Type B pancreatic cell (in vitro differentiated cells): ENCODE measurements around the gene CNTN1. TPM values are rescaled to one million over a fixed set of nuclear protein-coding genes. Genes with fewer than 3 reads are reported as not detected.

ENCODE experiments used
- DNase-seq: peaks from one replicate; pipeline ENCODE4 v3.0.0; 2021; ENCODE audit warnings: mixed read lengths; ENCODE audit not compliant: unreplicated experiment; ENCODE audit errors: extremely low spot score
- H3K27ac Mint-ChIP-seq: 2 replicates; pipeline ENCODE4 v1.8.0; 2021; ENCODE audit warnings: mild to moderate bottlenecking, mixed read lengths
- H3K27me3 Mint-ChIP-seq: 2 replicates; pipeline ENCODE4 v1.8.0; 2021; ENCODE audit warnings: mixed read lengths
- H3K36me3 Mint-ChIP-seq: 2 replicates; pipeline ENCODE4 v1.8.0; 2021; ENCODE audit warnings: mixed read lengths
- H3K4me1 Mint-ChIP-seq: one replicate; pipeline ENCODE4 v1.8.0; 2021; ENCODE audit warnings: mixed read lengths; ENCODE audit not compliant: unreplicated experiment
- H3K4me3 Mint-ChIP-seq: 2 replicates; pipeline ENCODE4 v1.8.0; 2021; ENCODE audit warnings: mild to moderate bottlenecking, mixed read lengths
- H3K9me3 Mint-ChIP-seq: 2 replicates; pipeline ENCODE4 v1.8.0; 2021; ENCODE audit warnings: mixed read lengths
- total RNA-seq: library from RNA; stranded (reverse); gene quantifications from 2 replicates; pipeline ENCODE4 v1.2.1, GENCODE V29; 2021; ENCODE audit warnings: low replicate concordance
- TF ChIP-seq, protein P1 (sequence below): fragments of 200-600 bp; sonication (generic); conservative IDR thresholded peaks from 2 replicates; pipeline ENCODE4 v1.5.0; 2021; ENCODE audit warnings: antibody characterized with exemption, mild to moderate bottlenecking

The CNTN1 gene
- total RNA-seq, 1 donor from 2014 or later, result 19.3 TPM

DNA sequence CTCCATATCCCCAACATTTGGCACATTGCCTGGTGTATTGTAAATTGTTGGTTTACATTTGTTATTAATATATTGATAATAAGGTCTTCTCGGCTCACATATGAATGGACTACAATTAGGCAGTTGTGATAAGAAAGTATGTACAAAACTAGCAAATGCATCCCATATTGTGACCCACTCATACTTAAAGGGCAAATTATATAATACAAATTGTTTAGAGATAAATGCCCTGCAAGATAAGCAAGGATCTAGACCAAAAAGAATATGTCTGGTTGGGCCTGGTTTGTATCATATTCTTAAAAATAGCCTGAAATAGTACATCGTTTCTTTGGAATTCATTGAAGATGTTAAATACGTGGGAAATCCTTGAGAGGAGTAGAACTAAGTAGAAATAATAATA lies 151.3 kb downstream of the CNTN1 start:
- H3K27me3 Mint-ChIP-seq, result no peaks in the 10 kb centered on the region
- TF ChIP-seq, protein P1, sequence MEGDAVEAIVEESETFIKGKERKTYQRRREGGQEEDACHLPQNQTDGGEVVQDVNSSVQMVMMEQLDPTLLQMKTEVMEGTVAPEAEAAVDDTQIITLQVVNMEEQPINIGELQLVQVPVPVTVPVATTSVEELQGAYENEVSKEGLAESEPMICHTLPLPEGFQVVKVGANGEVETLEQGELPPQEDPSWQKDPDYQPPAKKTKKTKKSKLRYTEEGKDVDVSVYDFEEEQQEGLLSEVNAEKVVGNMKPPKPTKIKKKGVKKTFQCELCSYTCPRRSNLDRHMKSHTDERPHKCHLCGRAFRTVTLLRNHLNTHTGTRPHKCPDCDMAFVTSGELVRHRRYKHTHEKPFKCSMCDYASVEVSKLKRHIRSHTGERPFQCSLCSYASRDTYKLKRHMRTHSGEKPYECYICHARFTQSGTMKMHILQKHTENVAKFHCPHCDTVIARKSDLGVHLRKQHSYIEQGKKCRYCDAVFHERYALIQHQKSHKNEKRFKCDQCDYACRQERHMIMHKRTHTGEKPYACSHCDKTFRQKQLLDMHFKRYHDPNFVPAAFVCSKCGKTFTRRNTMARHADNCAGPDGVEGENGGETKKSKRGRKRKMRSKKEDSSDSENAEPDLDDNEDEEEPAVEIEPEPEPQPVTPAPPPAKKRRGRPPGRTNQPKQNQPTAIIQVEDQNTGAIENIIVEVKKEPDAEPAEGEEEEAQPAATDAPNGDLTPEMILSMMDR, result no peak
- no peak overlapping the region for H3K4me3 Mint-ChIP-seq
- no peaks in the 10 kb centered on the region for H3K36me3 Mint-ChIP-seq
- H3K9me3 Mint-ChIP-seq, result no peaks in the 10 kb centered on the region
- no peak overlapping the region for H3K27ac Mint-ChIP-seq
- no peaks in the 10 kb centered on the region for H3K4me1 Mint-ChIP-seq
- no peak for DNase-seq

DNA sequence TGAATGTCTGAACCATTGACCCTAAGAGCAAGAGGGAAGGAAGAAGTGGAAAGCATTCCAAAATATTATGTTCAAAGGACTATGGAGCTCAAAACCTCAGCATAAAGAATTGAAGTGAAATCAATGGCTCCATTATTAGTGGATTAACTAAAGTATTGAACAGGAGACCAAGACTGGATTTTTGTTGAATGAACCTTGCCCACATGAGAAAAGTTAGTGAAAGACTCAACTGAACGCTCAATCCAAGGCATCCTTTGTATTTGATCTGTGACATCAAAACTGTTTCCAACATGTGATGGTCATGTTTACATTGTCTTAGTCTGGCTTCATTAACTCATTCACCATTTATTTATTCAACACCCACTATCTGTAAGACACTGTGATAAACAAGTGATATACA lies 161.0 kb downstream of the CNTN1 start:
- Mint-ChIP-seq H3K27me3 (peaks cover 5% of the 10 kb centered on the region), H3K36me3 (no peaks in the 10 kb centered on the region), H3K27ac (no peak overlapping the region), H3K4me3 (no peak overlapping the region), H3K4me1 (no peaks in the 10 kb centered on the region), H3K9me3 (no peaks in the 10 kb centered on the region)
- DNase-seq, result no peak
- TF ChIP-seq, protein P1, result no peak

DNA sequence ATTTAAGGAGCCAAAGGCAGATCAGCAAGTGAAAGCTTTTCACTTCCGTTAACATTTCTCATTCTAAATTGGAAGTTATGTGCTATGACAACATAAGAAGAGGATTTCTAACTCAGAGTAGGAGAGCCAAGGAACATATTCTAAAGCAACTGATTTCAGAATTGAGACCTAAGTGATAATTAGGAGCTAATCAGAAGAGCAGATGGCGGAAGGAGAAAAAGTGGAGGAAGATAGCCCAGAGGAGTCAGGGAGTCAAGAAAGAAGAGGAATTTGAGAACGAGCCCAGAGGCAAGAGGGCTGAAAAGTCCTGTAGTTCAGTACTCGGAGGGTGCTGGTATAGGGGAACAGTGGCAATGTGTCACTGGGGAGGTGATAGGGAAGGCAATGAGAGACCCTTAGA lies 162.4 kb downstream of the CNTN1 start:
- no peaks in the 10 kb centered on the region for H3K36me3 Mint-ChIP-seq
- H3K4me1 Mint-ChIP-seq, result no peaks in the 10 kb centered on the region
- no peak overlapping the region for H3K4me3 Mint-ChIP-seq
- H3K9me3 Mint-ChIP-seq, result no peaks in the 10 kb centered on the region
- DNase-seq, result no peak
- TF ChIP-seq, protein P1, result no peak
- H3K27ac Mint-ChIP-seq, result no peak overlapping the region
- H3K27me3 Mint-ChIP-seq, result peaks cover 5% of the 10 kb centered on the region

DNA sequence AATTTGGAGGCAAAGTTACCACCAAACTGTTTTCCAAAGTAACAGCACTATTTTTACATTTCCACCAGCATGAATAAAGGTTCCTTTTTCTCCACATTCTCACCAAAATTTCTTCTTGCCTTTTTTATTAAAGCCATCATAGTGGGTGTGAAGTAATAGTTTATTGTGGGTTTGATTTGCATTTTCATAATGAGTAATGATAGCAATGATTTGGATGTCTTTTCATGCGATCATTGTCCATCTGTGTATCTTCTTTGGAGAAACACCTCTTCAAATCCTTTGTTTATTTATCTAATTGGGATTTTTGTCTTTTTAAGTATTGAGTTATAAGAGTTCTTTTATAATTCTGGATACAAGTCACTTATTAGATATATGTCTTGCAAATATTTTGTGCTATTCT lies 172.7 kb downstream of the CNTN1 start:
- DNase-seq, result no peak
- no peaks in the 10 kb centered on the region for H3K36me3 Mint-ChIP-seq
- H3K27ac Mint-ChIP-seq, result no peak overlapping the region
- no peak overlapping the region for H3K4me3 Mint-ChIP-seq
- H3K4me1 Mint-ChIP-seq, result no peaks in the 10 kb centered on the region
- no peaks in the 10 kb centered on the region for H3K9me3 Mint-ChIP-seq
- no peaks in the 10 kb centered on the region for H3K27me3 Mint-ChIP-seq
- TF ChIP-seq, protein P1, result no peak

DNA sequence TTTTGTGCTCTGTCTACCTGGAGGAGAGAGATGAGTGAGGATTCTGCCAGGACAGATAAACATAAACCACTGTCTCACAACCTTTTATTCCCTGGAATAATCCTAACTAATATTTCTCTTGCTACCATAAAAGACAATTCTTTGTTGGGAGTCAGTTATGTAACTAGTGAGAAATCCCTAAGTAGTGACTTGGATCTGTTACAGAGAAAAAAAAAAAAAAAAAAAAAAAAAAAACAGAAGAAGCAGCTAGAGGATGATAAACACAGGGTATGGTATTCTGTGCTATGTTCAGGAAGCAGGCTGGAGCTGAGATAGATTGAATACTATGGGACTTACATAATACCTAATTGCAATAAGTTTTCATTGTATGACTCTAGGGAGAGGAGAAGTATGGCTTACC lies 178.7 kb downstream of the CNTN1 start:
- H3K36me3 Mint-ChIP-seq, result no peaks in the 10 kb centered on the region
- no peak for DNase-seq
- TF ChIP-seq, protein P1, result no peak
- H3K27me3 Mint-ChIP-seq, result no peaks in the 10 kb centered on the region
- no peak overlapping the region for H3K4me3 Mint-ChIP-seq
- H3K27ac Mint-ChIP-seq, result no peak overlapping the region
- H3K4me1 Mint-ChIP-seq, result no peaks in the 10 kb centered on the region
- no peaks in the 10 kb centered on the region for H3K9me3 Mint-ChIP-seq

DNA sequence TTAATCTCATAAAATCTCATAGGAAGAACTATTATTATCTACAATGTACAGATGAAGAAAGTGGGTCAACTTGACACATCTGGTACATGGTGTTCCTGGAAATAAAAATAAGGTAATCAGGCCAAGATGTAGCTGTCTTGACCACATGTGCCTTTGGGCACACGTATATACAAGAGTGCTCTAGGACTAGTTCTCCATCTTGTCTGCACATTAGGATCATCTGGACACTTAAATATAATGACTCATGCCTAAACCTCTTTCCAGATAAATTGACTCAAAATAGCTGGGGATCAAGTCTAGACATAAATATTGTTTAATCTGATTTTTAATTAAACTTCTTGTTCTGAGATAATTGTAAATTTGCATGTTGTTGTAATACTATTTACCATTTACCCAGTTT lies 182.6 kb downstream of the CNTN1 start:
- no peaks in the 10 kb centered on the region for H3K27me3 Mint-ChIP-seq
- H3K9me3 Mint-ChIP-seq, result no peaks in the 10 kb centered on the region
- TF ChIP-seq, protein P1, result no peak
- DNase-seq, result no peak
- H3K36me3 Mint-ChIP-seq, result no peaks in the 10 kb centered on the region
- H3K4me3 Mint-ChIP-seq, result no peak overlapping the region
- no peaks in the 10 kb centered on the region for H3K4me1 Mint-ChIP-seq
- no peak overlapping the region for H3K27ac Mint-ChIP-seq
